SK-N-SH treated with all-trans-retinoic acid at 6 μM for 48 hours (cell line): ENCODE results near the gene ZNF8.
"Not testable (repeated sequence)": the region's sequence is repeated elsewhere in the genome, so short reads cannot be mapped to it uniquely, and the experiment has no call there.

Experiments used
- ARNTL ChIP-seq: fragments of 450-650 bp; formaldehyde crosslinking; IDR thresholded peaks from 2 replicates; pipeline ENCODE4 v1.5.0; 2020; ENCODE audit warnings: low read depth, mild to moderate bottlenecking, moderate library complexity, borderline replicate concordance
- PATZ1 ChIP-seq: fragments of 250-450 bp; sonication (Bioruptor Pico); IDR thresholded peaks from 2 replicates; pipeline ENCODE4 v1.8.0; 2020; ENCODE audit warnings: mild to moderate bottlenecking, moderate library complexity, borderline replicate concordance
- POU6F1 ChIP-seq: fragments of 250-450 bp; sonication (Bioruptor Pico); IDR thresholded peaks from 2 replicates; pipeline ENCODE4 v1.8.0; 2021; ENCODE audit warnings: low read depth, mild to moderate bottlenecking, moderate library complexity, borderline replicate concordance
- RARB ChIP-seq: fragments of 250-450 bp; sonication (Bioruptor Pico); IDR thresholded peaks from 2 replicates; pipeline ENCODE4 v1.8.0; 2021; ENCODE audit warnings: mild to moderate bottlenecking, moderate library complexity
- TCF4 ChIP-seq: fragments of 250-450 bp; sonication (Bioruptor Pico); IDR thresholded peaks from 2 replicates; pipeline ENCODE4 v1.8.0; 2021; ENCODE audit warnings: mild to moderate bottlenecking, moderate library complexity, borderline replicate concordance
- TOX ChIP-seq: fragments of 250-450 bp; sonication (Bioruptor Pico); IDR thresholded peaks from 2 replicates; pipeline ENCODE4 v1.8.0; 2021; ENCODE audit warnings: mild to moderate bottlenecking, moderate library complexity, borderline replicate concordance
- TSHZ2 ChIP-seq: fragments of 250-450 bp; sonication (Bioruptor Pico); IDR thresholded peaks from 2 replicates; pipeline ENCODE4 v1.5.0; 2020; ENCODE audit warnings: mild to moderate bottlenecking, moderate library complexity

GRCh38 chr19:58310685-58311084 lies 31.9 kb downstream of the ZNF8 start:
- not testable (repeated sequence) for TF ChIP-seq TOX (CRISPR knock-in tag); PATZ1 (CRISPR knock-in tag); TCF4; RARB (CRISPR knock-in tag); TSHZ2 (CRISPR knock-in tag); POU6F1; ARNTL (CRISPR knock-in tag)
